Measurements from ENCODE around the gene ARID4A. TPM values are rescaled to one million over a fixed set of nuclear protein-coding genes. Genes with fewer than 3 reads are reported as not detected.

The ARID4A gene
- total RNA-seq, 1 experiment from 2014 or later = 12.5 TPM

GRCh38 chr14:58367296-58367695, 68.9 kb downstream of the ARID4A start (continued):
- TF ChIP-seq USF2 (CRISPR knock-in tag; IDR thresholded peaks at IDR 0.05) = no peak
- no peak for TF ChIP-seq NFATC4 (CRISPR knock-in tag; IDR thresholded peaks at IDR 0.05)
- TF ChIP-seq E2F5 (CRISPR knock-in tag; IDR thresholded peaks at IDR 0.05) = no peak
- no peak for TF ChIP-seq PREB (CRISPR knock-in tag; IDR thresholded peaks at IDR 0.05; ENCODE audit: borderline replicate concordance)
- TF ChIP-seq RORB (CRISPR knock-in tag; IDR thresholded peaks at IDR 0.05) = no peak

- no peak overlapping the region for H3K4me3 Mint-ChIP-seq
- peaks cover 43% of the 10 kb centered on the region for H3K36me3 Mint-ChIP-seq
- H3K27me3 Mint-ChIP-seq (ENCODE audit: low read depth) = no peaks in the 10 kb centered on the region
- ATAC-seq (no peak), DNase-seq (ENCODE audit: low spot score) (no peak)
- no peaks in the 10 kb centered on the region for H3K4me1 Mint-ChIP-seq
- H3K9me3 Mint-ChIP-seq = no peaks in the 10 kb centered on the region
- no peak overlapping the region for H3K27ac Mint-ChIP-seq
- POLR2A ChIA-PET = no interaction called here
- TF ChIP-seq TCF7 (CRISPR knock-in tag; IDR thresholded peaks at IDR 0.05; ENCODE audit: low read depth) (no peak), E2F4 (CRISPR knock-in tag; IDR thresholded peaks at IDR 0.05; ENCODE audit: borderline replicate concordance, low read depth) (no peak), KAT7 (CRISPR knock-in tag; IDR thresholded peaks at IDR 0.05; ENCODE audit: borderline replicate concordance) (no peak), PREB (CRISPR knock-in tag; IDR thresholded peaks at IDR 0.05; ENCODE audit: borderline replicate concordance) (no peak), ZNF532 (CRISPR knock-in tag; IDR thresholded peaks at IDR 0.05; ENCODE audit: borderline replicate concordance) (no peak)
- CTCF ChIA-PET = no interaction called here
Observed at GRCh38 chr14:58368956-58369355, 70.6 kb downstream of the ARID4A start.

GRCh38 chr14:58376791-58377190, 78.4 kb downstream of the ARID4A start:
- Mint-ChIP-seq H3K9me3 (peaks cover 6% of the 10 kb centered on the region; the same call in 1 of the 2 replicates), H3K36me3 (peaks cover 25% of the 10 kb centered on the region), H3K4me3 (no peak overlapping the region), H3K27ac (no peak overlapping the region), H3K27me3 (ENCODE audit: low read depth) (no peaks in the 10 kb centered on the region), H3K4me1 (0 out of 2 replicates have a peak, but pooled peaks cover 5% of the 10 kb centered on the region)
- no peak for TF ChIP-seq SOX15 (CRISPR knock-in tag; IDR thresholded peaks at IDR 0.05)
- TF ChIP-seq TCF7 (CRISPR knock-in tag; IDR thresholded peaks at IDR 0.05; ENCODE audit: low read depth) = no peak
- no peak for TF ChIP-seq ZNF281 (CRISPR knock-in tag; IDR thresholded peaks at IDR 0.05)
- TF ChIP-seq GRHL2 (CRISPR knock-in tag; IDR thresholded peaks at IDR 0.05; ENCODE audit: insufficient replicate concordance, severe bottlenecking) = no peak
- no peak for TF ChIP-seq ZNF416 (CRISPR knock-in tag; IDR thresholded peaks at IDR 0.05)
- no peak for TF ChIP-seq SMAD3 (CRISPR knock-in tag; IDR thresholded peaks at IDR 0.05; ENCODE audit: borderline replicate concordance)
- ATAC-seq (no peak), DNase-seq (ENCODE audit: low spot score) (no peak)
- CTCF ChIA-PET = no interaction called here
- POLR2A ChIA-PET = no interaction called here
